ENCODE results near the gene TBCK.

DNA sequence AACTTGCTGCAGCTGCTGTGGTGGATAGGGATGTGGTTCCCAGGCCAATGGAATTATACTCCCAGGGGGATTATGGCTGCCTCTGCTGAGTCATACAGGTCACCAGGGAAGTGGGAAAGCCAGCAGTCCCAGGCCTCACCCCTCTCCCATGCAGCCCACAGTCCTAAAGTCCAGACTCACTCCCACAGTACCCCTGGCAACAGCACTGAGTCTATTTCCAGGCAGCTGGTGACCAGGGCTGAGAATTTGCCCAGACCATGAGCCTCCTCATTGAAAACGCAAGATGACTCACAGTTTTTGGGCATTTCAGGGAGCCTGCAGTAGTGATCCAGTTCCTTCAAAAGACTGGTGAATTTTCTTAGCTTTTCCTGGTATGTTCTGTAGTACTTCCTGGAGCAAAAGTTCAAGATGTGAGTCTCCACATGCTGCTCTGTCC lies 283.1 kb downstream of the TBCK start:
- TF ChIP-seq, protein P1, sequence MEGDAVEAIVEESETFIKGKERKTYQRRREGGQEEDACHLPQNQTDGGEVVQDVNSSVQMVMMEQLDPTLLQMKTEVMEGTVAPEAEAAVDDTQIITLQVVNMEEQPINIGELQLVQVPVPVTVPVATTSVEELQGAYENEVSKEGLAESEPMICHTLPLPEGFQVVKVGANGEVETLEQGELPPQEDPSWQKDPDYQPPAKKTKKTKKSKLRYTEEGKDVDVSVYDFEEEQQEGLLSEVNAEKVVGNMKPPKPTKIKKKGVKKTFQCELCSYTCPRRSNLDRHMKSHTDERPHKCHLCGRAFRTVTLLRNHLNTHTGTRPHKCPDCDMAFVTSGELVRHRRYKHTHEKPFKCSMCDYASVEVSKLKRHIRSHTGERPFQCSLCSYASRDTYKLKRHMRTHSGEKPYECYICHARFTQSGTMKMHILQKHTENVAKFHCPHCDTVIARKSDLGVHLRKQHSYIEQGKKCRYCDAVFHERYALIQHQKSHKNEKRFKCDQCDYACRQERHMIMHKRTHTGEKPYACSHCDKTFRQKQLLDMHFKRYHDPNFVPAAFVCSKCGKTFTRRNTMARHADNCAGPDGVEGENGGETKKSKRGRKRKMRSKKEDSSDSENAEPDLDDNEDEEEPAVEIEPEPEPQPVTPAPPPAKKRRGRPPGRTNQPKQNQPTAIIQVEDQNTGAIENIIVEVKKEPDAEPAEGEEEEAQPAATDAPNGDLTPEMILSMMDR (IDR thresholded peaks at IDR 0.05) = no peak
- TF ChIP-seq POLR2A (IDR thresholded peaks at IDR 0.05; ENCODE audit: low read depth) (no peak), EP300 (IDR thresholded peaks at IDR 0.05) (no peak)
